GM20000 (cell line): ENCODE data around the gene MSX1.
A peak's percentile ranks its signal among the peaks of the same experiment; 100 is the strongest.

Experiments used
- DNase-seq: peaks from one replicate; pipeline ENCODE4 v3.0.0; 2012; ENCODE audit warnings: low spot score
- CTCF ChIP-seq: IDR thresholded peaks from 2 replicates; pipeline ENCODE4 v1.5.1; 2012; ENCODE audit warnings: mild to moderate bottlenecking, control low read depth; ENCODE audit errors: extremely low read depth, missing control alignments

Gene MSX1

GRCh38 chr4:4859799-4860599 lies 534 bp downstream of the MSX1 start:
- DNase-seq, result peak; percentile 64
- no peak for TF ChIP-seq CTCF

- no peak for TF ChIP-seq CTCF
- peak; percentile 61 for DNase-seq
Observed at GRCh38 chr4:4860600-4861389, 1.3 kb downstream of the MSX1 start.

- no peak for TF ChIP-seq CTCF
Observed at GRCh38 chr4:4861390-4862018, 2.0 kb downstream of the MSX1 start.

GRCh38 chr4:4862071-4862551 lies 2.6 kb downstream of the MSX1 start:
- no peak for DNase-seq
- no peak for TF ChIP-seq CTCF

More at GRCh38 chr4:4861390-4862018, 2.0 kb downstream of the MSX1 start:
- peak; percentile 23 for DNase-seq

- no peak for DNase-seq
- no peak for TF ChIP-seq CTCF
Observed at GRCh38 chr4:4862665-4863482, 3.4 kb downstream of the MSX1 start.

- peak; percentile 27 for DNase-seq
- TF ChIP-seq CTCF, result no peak
Observed at GRCh38 chr4:4864443-4864939, 5.0 kb downstream of the MSX1 start.
